Progenitor cell of endocrine pancreas (in vitro differentiated cells): ENCODE results near the gene TPRG1L. TPM values are rescaled to one million over a fixed set of nuclear protein-coding genes. Genes with fewer than 3 reads are reported as not detected.
A peak's percentile ranks its signal among the peaks of the same experiment; 100 is the strongest.

Experiments
- DNase-seq: peaks from one replicate; pipeline ENCODE4 v3.0.0; 2021; ENCODE audit warnings: low spot score; ENCODE audit not compliant: unreplicated experiment
- H3K27ac Mint-ChIP-seq: 2 replicates; pipeline ENCODE4 v1.8.0; 2021; ENCODE audit warnings: mild to moderate bottlenecking, moderate library complexity, mixed read lengths
- H3K27me3 Mint-ChIP-seq: 2 replicates; pipeline ENCODE4 v1.8.0; 2021; ENCODE audit warnings: mixed read lengths
- H3K36me3 Mint-ChIP-seq: 2 replicates; pipeline ENCODE4 v1.8.0; 2022; ENCODE audit warnings: mixed read lengths; ENCODE audit not compliant: insufficient read depth
- H3K4me1 Mint-ChIP-seq: 2 replicates; pipeline ENCODE4 v1.8.0; 2021; ENCODE audit warnings: low read depth, mixed read lengths
- H3K4me3 Mint-ChIP-seq: 2 replicates; pipeline ENCODE4 v1.8.0; 2021; ENCODE audit warnings: low read depth, mild to moderate bottlenecking, moderate library complexity, mixed read lengths
- H3K9me3 Mint-ChIP-seq: 2 replicates; pipeline ENCODE4 v1.8.0; 2021; ENCODE audit warnings: low read depth, mixed read lengths
- total RNA-seq: library from RNA; stranded (reverse); gene quantifications from 2 replicates; pipeline ENCODE4 v1.2.1, GENCODE V29; 2021
- TF ChIP-seq, protein P1 (sequence below): fragments of 200-600 bp; sonication (generic); IDR thresholded peaks from one replicate; pipeline ENCODE4 v1.5.0; 2021; ENCODE audit warnings: antibody characterized with exemption, mild to moderate bottlenecking; ENCODE audit not compliant: unreplicated experiment

TPRG1L gene
- total RNA-seq, 1 donor from 2014 or later = 31.4 TPM

GRCh38 chr1:3614755-3615742 is 9.8 kb upstream of the TPRG1L start:
- peak overlapping the region; percentile 83 for H3K27ac Mint-ChIP-seq
- no peak overlapping the region for H3K4me3 Mint-ChIP-seq
- DNase-seq = no peak

GRCh38 chr1:3616861-3617260 is 8.0 kb upstream of the TPRG1L start:
- Mint-ChIP-seq H3K4me3 (no peak overlapping the region), H3K27ac (no peak overlapping the region), H3K9me3 (no peaks in the 10 kb centered on the region), H3K4me1 (peaks cover 28% of the 10 kb centered on the region), H3K27me3 (peaks cover 13% of the 10 kb centered on the region), H3K36me3 (no peaks in the 10 kb centered on the region)
- DNase-seq = no peak
- TF ChIP-seq, protein P1, sequence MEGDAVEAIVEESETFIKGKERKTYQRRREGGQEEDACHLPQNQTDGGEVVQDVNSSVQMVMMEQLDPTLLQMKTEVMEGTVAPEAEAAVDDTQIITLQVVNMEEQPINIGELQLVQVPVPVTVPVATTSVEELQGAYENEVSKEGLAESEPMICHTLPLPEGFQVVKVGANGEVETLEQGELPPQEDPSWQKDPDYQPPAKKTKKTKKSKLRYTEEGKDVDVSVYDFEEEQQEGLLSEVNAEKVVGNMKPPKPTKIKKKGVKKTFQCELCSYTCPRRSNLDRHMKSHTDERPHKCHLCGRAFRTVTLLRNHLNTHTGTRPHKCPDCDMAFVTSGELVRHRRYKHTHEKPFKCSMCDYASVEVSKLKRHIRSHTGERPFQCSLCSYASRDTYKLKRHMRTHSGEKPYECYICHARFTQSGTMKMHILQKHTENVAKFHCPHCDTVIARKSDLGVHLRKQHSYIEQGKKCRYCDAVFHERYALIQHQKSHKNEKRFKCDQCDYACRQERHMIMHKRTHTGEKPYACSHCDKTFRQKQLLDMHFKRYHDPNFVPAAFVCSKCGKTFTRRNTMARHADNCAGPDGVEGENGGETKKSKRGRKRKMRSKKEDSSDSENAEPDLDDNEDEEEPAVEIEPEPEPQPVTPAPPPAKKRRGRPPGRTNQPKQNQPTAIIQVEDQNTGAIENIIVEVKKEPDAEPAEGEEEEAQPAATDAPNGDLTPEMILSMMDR = no peak

More at GRCh38 chr1:3614755-3615742, 9.8 kb upstream of the TPRG1L start:
- Mint-ChIP-seq H3K4me1 (peaks cover 32% of the 10 kb centered on the region), H3K36me3 (no peaks in the 10 kb centered on the region), H3K27me3 (peaks cover 6% of the 10 kb centered on the region), H3K9me3 (no peaks in the 10 kb centered on the region)
- TF ChIP-seq, protein P1 = peak; percentile 67

GRCh38 chr1:3617806-3618345 is 6.9 kb upstream of the TPRG1L start:
- peaks cover 22% of the 10 kb centered on the region for H3K4me1 Mint-ChIP-seq
- TF ChIP-seq, protein P1 = no peak
- H3K4me3 Mint-ChIP-seq = no peak overlapping the region
- no peak overlapping the region for H3K27ac Mint-ChIP-seq
- no peaks in the 10 kb centered on the region for H3K36me3 Mint-ChIP-seq
- no peaks in the 10 kb centered on the region for H3K9me3 Mint-ChIP-seq
- no peak for DNase-seq
- peaks cover 13% of the 10 kb centered on the region for H3K27me3 Mint-ChIP-seq

- no peak for DNase-seq
- H3K27me3 Mint-ChIP-seq = peaks cover 13% of the 10 kb centered on the region
- H3K9me3 Mint-ChIP-seq = no peaks in the 10 kb centered on the region
- H3K27ac Mint-ChIP-seq = no peak overlapping the region
- TF ChIP-seq, protein P1 = no peak
- no peaks in the 10 kb centered on the region for H3K36me3 Mint-ChIP-seq
- peaks cover 16% of the 10 kb centered on the region for H3K4me1 Mint-ChIP-seq
- H3K4me3 Mint-ChIP-seq = no peak overlapping the region
Measured at GRCh38 chr1:3618531-3618880, 6.3 kb upstream of the TPRG1L start.

- H3K36me3 Mint-ChIP-seq = no peaks in the 10 kb centered on the region
- no peak overlapping the region for H3K4me3 Mint-ChIP-seq
- TF ChIP-seq, protein P1 = peak; percentile 85
- peak; percentile 72 for DNase-seq
- H3K27ac Mint-ChIP-seq = no peak overlapping the region
- no peaks in the 10 kb centered on the region for H3K9me3 Mint-ChIP-seq
- peaks cover 17% of the 10 kb centered on the region for H3K27me3 Mint-ChIP-seq
- H3K4me1 Mint-ChIP-seq = peaks cover 16% of the 10 kb centered on the region
Measured at GRCh38 chr1:3618881-3619671, 5.7 kb upstream of the TPRG1L start.
